Activated T-helper 9 cell treated with anti-CD3 and anti-CD28 coated beads, Interleukin-2, amount 50 U/mL, for 16 hours (primary cell): ENCODE data around the gene UBXN2A.
"Not testable (repeated sequence)": the region's sequence is repeated elsewhere in the genome, so short reads cannot be mapped to it uniquely, and the experiment has no call there.

ENCODE experiments used
- DNase-seq: peaks from one replicate; pipeline ENCODE4 v3.0.0-alpha.2; 2020; ENCODE audit warnings: low read depth

UBXN2A gene

DNA sequence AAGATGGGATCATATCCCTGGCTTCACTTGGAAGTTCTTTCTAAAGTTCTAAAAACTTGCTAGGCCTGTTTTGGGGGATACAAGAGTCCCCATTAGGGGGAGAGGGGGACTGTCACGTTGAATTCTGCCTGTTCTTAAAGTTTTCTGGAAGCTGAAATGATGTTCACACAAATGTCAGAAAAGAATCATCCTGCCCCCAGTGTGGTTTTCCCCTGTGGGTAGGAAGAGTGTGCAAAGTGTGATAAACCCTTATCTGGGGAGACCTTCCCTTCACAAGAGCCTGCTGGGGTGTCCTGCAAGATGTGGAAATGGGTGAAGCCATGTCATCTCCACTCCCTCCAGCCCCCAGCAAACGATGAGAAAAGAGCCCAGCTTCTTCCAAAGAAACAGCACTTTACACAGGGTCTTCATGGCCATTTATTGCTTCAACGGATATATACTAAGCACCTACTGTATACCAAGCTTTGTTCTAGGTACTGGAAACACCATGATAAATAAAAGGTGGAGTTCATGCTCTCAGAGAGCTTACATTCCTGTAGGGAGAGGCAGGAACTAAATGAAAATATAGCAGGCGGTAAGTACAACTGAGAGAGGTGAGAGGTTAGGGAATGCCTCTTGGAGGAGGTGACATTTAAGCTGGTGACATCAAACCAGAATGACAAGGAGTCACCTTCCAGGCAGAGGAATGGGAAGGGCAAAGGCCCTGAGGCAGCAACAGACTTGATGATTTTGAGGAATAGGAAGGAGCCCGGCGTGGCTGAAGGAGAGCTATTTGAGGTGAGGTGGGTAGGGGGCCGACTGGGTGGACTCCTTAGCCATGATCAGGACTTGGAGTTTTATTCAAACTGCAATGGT is 71.2 kb downstream of the UBXN2A start:
- DNase-seq, result no peak

DNA sequence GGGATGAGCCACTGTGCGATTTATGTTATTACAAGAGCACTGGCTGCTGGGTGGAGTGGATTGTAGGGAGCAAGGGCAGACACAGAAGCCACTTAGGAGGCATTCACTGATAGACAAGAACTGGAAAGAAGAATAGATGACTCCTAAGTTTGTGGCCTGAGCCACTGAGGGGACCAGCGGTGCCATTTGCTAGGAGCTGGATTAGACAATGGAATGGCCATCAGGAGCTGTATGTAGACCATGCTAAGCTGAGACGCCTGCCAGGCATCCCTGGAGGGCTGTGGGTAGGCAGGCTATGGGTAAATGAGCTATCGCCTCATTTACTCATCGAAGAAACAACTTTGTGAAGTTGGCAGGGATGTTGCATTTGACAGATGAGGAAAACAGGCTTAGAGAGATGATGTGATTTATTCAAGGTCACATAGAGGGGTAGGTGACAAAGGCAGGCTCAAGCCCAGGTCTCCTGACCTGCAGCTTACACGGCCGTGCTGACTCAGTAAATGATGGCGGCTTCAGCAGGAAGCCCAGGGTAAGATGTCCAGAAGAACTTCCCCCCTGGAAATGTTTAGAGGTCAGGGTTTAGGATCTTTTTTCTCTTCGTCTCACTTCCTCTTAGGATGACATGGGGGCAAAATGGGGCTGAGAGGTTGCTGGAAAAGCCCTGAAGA is 72.4 kb downstream of the UBXN2A start:
- no peak for DNase-seq

DNA sequence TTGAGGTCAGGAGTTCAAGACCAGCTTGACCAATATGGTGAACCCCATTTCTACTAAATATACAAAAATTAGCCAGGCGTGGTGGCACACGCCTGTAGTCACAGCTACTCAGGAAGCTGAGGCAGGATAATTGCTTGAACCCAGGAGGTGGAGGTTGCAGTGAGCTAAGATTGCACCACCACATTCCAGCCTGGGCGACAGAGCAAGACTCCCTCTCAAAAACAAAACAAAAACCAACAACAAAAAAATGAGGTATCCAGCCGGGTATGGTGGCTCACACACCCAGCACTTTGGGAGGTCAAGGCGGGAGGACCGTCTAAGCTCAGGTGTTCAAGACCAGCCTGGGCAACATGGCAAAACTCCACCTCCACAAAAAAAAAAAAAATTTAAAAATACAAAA is 74.6 kb downstream of the UBXN2A start:
- DNase-seq, result not testable (repeated sequence)

DNA sequence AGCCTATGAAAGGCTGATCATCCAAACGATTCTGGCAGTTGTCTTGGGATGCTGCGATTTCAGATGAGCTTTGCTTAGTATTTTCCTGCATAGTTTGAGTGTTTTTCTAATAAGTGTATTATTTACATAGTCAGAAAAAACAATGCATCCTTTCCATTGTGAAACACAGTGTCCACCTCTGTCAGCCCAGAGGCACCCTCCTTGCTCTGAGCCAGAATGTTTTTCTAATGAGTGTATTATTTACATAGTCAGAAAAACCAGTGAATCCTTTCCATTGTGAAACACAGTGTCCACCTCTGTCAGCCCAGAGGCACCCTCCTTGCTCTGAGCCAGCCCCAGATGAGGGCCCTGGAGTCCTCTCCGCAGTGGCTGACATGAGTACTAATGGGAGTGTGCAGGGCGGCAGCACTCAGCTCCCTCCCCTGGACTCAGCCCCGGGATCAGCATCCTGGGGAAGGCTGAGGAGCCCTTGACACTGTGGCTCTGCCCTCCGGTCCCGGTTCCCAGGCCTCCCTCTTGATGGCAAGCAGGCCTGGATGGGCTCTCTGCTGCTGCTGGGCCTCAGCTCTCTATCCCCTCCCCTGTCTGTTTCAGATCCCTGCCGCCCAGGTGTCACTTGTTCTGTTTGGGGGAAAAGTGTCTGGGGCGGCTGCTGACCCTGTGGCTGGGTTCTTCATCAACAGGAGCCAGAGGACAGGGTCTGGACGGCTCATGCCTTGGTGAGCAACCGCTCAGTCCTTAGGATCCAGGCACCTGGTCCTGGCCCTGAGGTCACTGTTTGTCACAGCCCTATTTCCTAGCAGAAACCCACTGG is 75.5 kb downstream of the UBXN2A start:
- no peak for DNase-seq

DNA sequence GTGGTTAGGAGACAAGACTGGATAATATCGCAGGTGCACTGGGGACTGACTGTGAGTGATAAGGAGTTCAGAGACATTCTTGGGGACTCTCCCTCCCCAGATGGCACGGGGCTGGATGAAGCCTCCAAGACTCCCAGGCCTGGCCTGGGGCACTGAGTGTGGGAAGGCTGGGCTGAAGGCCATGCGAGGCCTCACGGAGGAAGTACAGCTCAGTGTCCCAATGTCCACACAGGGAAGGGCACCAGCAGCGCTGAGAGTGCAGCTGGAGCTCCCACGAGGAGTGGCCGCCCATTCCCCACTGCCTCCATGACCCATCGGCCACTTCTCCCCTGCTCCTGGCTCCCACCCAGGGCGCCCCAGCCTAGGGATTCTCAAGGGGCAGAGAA is 76.1 kb downstream of the UBXN2A start:
- DNase-seq, result no peak

DNA sequence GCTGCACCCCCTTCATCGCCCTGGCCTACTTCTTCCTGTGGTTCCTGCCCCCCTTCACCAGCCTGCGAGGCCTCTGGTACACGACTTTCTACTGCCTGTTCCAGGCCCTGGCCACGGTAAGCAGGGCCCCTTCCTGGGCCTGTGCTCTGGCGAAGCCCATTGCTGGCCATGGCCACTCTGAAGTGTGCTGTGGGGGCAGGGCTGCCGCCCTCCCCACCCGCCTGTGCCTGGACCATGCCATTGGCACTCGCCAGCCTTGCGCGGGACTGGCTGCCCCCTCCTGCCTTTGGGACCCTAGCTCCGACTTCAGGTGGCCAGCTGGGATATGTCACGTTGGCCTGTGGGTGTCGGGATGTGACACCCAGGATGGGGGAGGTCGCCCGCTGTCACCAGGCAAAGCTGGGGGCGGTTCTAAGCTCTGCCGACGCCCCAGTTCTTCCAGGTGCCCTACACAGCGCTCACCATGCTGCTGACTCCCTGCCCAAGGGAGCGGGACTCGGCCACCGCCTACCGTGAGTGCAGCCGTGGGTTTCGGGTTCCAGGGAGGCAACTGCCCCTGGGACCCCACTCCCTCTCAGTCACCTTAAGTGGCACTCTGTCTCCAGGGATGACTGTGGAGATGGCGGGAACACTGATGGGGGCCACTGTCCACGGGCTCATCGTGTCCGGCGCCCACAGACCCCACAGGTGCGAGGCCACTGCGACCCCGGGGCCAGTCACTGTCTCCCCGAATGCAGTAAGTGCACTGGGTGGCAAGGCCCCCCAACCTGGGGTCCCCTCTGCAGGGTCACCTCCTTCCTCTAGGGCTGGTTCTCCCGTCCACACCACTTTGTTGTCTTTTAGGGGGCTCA is 76.8 kb downstream of the UBXN2A start:
- no peak for DNase-seq

DNA sequence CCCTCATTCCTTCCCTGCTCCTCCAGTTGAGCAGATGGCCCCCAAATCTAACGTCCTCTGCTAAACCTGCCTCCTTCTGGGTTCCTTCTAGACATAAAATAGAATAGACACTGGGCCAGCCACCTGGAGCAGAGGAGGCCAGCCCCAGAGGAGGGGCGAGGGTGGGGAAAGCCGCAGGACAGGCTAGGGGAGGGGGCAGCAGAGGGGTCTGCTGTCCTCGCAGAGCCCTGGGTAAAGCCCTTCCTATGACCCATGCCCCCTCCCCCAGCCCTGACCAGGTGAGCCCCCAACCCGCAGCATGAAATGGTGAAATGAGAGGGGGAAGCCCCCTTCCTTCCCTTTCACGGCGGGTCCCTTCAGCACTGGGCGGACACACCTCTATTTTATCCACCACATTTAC is 77.4 kb downstream of the UBXN2A start:
- DNase-seq, result no peak

DNA sequence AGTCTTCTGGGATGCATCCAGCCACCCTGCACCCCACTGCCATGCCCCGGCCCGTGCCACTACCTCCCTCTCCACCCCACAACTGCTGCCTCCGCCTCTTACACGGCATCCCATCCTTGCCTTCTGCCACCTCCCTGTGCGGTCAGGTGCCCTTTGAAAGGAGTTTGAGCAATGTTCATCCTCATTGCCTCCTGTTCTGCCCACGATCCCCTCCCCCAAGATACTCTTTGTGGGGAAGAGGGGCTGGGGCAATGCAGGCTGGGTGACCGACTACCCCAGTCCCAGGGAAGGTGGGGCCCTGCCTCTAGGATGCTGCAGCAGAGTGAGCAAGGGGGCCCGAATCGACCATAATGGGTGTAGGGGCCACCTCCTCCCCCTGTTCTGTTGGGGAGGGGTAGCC is 78.0 kb downstream of the UBXN2A start:
- no peak for DNase-seq

DNA sequence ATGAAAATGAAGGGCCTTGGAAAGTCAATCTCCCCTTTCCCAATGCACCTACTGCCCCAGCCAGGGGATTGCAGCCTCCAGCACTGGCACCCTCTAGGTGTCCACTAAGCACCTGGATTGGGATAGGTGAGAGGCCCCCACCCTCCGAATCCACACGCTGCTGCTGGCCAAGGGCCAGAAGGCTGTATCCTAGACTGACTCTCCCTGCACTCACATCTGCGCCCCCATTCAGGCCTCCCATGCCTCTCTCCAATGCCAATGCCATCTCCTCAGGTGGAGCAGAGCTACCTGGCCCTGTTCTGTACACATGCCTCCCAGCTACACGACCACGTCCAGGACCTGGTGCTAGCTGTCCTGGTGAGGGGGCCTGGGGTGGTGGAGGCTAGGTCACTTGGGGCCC is 79.5 kb downstream of the UBXN2A start:
- no peak for DNase-seq

DNA sequence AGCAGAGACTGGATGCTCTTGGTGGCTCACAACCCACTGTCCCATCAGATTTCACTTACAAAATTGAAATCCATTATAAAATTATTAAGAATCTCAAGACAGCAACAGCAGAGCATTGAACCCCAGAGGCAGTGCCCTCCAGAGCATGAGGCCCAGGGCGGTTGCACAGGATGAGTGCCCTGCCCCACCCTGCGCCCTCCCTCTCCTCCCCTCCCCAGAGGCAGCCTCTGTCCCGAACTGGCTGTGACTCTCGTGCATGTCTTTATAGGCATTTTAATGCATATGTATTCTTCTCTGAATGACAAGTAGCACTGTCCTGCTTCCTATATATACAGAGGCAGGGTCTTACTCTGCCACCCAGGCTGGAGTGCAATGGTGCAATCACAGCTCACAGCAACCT is 80.0 kb downstream of the UBXN2A start:
- no peak for DNase-seq

DNA sequence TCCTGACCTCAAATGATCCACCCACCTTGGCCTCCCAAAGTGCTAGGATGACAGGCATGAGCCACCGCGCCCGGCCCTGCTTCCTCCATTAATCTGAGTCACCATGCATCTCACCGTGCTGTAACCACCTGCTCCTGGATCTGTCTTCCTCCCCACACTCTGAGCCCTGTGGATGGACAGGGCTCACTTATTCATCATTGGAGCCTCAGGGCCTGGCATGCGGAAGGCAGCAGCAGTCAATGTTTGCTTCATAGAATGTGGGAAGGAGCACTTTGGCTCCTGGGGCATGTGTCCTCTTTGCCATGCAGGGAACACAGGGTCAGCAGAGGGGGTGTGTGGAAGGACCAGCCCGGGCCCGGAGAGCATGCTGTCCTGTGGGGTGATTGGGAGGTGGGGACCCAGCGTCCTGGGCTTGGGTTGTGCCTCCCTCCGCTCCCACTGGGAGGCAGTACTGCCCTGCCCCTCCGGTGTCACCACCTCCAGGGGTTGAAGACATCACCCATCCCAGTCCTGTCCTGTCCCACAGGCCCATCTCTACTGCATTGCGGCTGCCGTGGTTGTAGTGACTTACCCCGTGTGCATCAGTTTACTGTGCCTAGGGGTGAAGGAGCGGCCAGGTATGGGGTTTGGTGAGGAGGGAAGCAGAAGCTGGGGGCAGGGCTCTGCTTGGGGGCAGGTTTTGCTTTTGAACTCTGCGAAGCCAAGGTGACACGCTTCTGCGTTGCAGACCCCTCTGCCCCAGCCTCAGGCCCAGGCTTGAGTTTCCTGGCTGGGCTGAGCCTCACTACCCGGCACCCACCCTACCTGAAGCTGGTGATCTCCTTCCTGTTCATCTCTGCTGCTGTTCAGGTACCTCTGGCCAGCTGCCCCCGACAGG is 81.1 kb downstream of the UBXN2A start:
- DNase-seq, result no peak

DNA sequence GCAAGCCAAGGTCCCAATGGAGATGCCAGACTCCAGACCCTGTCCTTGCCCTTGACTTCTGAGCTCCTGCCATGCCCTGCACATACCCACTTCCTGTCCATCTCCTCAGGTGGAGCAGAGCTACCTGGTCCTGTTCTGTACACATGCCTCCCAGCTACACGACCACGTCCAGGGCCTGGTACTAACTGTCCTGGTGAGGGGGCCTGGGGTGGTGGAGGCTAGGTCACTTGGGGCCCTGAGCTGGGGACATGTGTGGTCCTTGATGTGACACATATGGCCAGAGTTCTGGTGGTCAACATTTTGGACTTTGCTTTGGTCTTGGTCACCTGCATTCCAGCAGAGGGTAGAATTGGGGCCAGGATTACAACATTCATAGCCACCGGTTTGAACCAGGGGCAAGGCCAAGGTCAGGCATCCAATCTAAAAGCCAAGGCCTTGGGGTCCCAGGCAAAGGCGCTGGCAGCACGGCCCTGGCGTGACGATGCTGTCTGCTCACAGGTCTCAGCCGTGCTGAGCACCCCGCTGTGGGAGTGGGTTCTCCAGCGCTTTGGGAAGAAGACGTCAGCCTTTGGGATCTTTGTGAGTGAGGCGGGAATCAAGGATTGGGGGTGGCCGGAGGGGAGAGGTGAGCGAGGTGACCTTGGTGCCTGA is 82.2 kb downstream of the UBXN2A start:
- DNase-seq, result no peak

DNA sequence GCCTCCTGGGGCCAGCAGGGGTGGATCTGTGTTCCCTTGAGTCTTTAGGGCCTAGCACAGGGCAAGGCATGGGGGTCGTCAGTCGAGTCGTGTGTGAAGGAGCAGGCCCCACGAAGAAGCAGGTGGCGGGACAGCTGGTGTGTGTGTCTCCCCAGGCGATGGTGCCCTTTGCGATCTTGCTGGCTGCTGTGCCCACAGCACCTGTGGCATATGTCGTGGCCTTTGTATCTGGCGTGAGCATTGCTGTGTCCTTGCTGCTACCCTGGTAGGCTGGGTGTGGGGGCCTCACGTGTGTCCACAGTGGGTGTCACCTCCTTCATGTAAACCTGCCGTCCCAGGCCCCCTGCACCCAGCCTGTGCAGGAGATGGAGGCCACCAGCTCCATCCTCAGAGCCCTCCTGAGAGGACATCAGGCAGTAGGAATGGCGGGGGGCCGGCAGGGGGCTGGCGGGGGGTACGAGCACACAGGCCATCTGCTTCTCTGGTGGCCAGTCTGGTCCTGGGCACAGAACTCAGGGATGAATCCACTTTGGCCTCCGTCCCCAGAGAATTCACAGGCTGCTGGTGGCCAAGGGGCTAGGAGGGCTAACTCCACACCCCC is 82.8 kb downstream of the UBXN2A start:
- no peak for DNase-seq

DNA sequence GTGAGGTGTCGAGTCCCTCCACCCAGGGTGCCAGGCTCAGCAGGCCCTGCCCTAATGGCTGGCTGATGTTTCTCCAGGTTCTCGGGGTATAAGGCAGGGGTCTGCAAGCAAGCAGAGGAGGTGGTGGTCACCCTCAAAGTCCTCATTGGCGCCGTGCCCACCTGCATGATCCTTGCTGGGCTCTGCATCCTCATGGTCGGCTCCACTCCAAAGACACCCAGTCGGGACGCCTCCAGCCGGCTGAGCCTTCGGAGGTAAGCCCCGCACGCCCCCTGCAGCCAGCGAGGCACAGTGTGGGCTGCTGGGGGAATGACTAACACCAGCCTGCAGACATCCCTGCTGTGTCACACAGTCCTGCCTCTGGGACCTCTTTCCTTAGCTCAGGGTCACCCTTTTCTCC is 83.8 kb downstream of the UBXN2A start:
- no peak for DNase-seq

DNA sequence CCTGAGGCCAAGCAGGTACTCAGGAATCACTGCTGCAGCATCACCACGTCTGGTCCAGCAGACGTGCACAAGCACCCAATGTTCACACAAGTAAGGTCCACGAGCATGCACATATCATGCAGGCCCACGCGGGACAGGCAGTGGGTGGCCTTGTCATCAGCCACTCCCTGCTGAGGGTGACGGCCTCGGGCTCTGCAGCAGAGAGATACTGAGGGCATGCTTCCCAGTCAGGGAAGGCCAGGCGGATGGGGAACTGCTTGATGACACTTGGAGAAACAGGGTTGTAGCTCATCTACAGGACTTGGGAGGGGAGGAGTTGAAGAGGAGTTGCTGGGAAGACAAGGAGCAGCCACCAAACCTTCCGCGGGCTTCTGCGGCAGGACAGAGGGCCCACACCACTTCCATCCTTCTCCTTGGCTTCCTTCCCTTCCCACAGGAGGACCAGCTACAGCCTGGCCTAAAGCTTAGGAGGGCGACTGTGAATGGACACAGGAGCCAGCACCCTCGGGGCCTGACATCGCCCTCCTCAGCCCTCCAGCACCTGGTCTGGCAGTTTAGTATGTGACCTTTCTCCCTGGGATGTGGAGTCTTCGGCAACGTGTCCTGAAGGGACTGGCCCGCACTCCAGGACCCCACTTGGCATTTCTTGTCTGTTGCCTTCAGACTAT is 84.9 kb downstream of the UBXN2A start:
- no peak for DNase-seq

DNA sequence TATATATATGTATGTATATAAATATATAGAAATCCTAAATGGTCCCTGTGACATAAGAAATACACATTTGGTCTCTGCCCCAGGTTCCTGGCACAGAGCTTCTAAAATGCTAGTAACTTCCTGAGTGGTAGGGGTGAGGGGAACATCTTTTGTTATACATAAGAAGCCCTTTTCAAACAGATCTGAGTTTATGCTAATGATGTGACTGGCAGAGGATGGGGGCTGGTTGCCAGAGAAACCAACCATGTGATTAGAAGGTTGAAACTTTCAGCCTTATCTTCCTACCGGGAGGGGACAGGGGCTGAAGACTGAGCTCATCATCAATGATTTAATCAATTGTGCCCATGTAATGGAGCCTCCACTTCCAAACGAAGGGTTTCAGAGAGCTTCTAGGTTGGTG is 86.0 kb downstream of the UBXN2A start:
- no peak for DNase-seq

DNA sequence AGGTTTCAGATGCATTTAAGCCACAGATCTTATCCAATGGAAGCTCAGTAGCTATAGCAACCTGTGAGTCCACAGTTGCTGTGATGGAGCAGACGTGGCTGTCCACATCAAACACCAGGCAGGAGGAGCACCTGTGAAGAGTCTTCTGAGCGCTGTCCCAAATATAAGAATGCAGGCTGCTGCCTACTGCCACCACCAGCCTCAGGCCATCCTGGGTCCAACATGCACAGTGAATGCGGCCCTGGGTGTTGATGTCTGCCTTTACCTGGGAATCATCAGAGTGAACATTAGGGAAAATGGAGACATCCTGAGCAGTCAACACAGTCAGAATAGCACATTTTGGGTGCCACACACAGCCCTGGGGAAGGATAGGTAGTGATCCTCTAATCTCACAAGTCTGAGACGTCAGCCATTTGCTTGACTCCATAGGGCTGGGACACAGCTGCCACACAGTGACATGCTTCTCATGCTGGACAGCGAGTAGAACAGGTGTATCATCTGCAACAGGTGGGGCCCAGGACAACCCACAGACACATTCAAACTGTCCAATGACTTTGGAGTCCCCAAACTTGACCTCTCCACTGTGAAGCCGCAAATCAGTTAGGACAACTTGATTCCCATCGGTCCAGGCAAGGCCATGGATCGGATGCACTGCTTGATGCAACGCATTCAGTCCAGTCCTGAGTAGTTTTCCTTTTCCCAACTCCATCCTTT is 98.7 kb downstream of the UBXN2A start:
- no peak for DNase-seq

DNA sequence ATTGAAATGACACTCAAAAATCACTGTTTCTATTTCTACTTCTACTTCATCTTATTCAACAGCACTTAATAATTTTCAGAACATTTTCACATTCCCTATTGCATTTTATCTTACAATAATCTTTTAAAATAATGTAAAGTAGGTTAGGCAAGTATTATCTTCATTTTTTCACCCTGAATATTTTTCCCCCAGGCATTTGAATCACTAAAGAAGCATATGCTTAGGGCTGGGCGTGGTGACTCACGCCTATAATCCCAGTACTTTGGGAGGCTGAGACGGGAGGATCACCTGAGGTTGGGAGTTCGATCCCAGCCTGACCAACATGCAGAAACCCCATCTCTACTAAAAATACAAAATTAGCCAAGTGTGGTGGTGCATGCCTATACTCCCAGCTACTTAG is 100.2 kb downstream of the UBXN2A start:
- no peak for DNase-seq

DNA sequence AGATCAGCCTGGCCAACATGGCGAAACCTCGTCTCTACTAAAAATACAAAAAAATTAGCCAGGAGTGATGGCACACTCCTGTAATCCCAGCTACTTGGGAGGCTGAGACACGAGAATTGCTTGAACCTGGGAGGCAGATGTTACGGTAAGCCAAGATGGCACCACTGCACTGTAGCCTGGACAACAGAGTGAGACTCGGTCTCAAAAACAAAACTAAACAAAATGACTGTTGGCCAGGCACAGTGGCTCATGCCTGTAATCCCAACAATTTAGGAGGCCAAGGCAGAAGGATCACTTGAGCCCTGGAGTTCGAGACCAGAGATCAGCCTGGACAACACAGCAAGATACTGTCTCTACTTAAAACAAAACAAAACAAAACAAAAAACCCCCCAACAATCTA is 102.9 kb downstream of the UBXN2A start:
- not testable (repeated sequence) for DNase-seq
